Mesenchymal stem cell (in vitro differentiated cells and primary cell): ENCODE measurements around the gene SH3PXD2A.

ENCODE experiments used
- DNase-seq: peaks from one replicate; pipeline ENCODE4 v3.0.0-alpha.2; 2013
- H2AFZ ChIP-seq: one replicate; pipeline ENCODE4 v1.6.1; 2013; ENCODE audit warnings: low read depth, mild to moderate bottlenecking, control low read depth, inconsistent platforms, low read length, moderate library complexity
- H2AK5ac ChIP-seq: 2 replicates; pipeline ENCODE4 v1.6.1; 2013; ENCODE audit warnings: low read length, moderate library complexity, mild to moderate bottlenecking, inconsistent platforms; ENCODE audit not compliant: severe bottlenecking
- H2BK120ac ChIP-seq: one replicate; pipeline ENCODE4 v1.6.1; 2013; ENCODE audit warnings: low read depth, mild to moderate bottlenecking, inconsistent platforms, low read length, moderate library complexity
- H2BK12ac ChIP-seq, 2 experiments: one replicate each; pipeline ENCODE4 v1.6.1; 2013; ENCODE audit warnings: inconsistent platforms in 2 of 2, low read length in 2 of 2, mild to moderate bottlenecking in 2 of 2, moderate library complexity in 2 of 2, control low read depth in 1 of 2
- H2BK15ac ChIP-seq: one replicate; pipeline ENCODE4 v1.6.1; 2013; ENCODE audit warnings: mild to moderate bottlenecking, low read depth, inconsistent platforms; ENCODE audit not compliant: poor library complexity, severe bottlenecking
- H2BK5ac ChIP-seq: 2 replicates; pipeline ENCODE4 v1.6.1; 2013; ENCODE audit warnings: low read depth, mild to moderate bottlenecking, low read length, control low read depth, inconsistent platforms; ENCODE audit not compliant: poor library complexity, severe bottlenecking
- H3K14ac ChIP-seq, 2 experiments: one replicate each; pipeline ENCODE4 v1.6.1; 2013; ENCODE audit warnings: inconsistent platforms in 2 of 2, low read length in 2 of 2, control low read depth in 1 of 2, mild to moderate bottlenecking in 1 of 2, moderate library complexity in 1 of 2
- H3K18ac ChIP-seq, 2 experiments: one replicate each; pipeline ENCODE4 v1.6.1; 2013; ENCODE audit warnings: inconsistent platforms in 2 of 2, low read length in 2 of 2, control low read depth in 1 of 2, low read depth in 1 of 2, mild to moderate bottlenecking in 1 of 2
- H3K23ac ChIP-seq, 2 experiments: one replicate each; pipeline ENCODE4 v1.6.1; 2013; ENCODE audit warnings: inconsistent platforms in 2 of 2, low read length in 2 of 2, mild to moderate bottlenecking in 2 of 2, moderate library complexity in 2 of 2, control low read depth in 1 of 2
- H3K27ac ChIP-seq: 2 replicates; pipeline ENCODE4 v1.5.1; 2013; ENCODE audit warnings: mild to moderate bottlenecking, moderate library complexity, low read length, control low read depth, inconsistent platforms; ENCODE audit not compliant: poor library complexity, severe bottlenecking
- H3K27me3 ChIP-seq, 2 experiments: 2 replicates each; pipeline versions ENCODE4 v1.6.1 to v1.7.0; 2013; ENCODE audit warnings: low read length in 2 of 2, mild to moderate bottlenecking in 2 of 2, moderate library complexity in 2 of 2, control low read depth in 1 of 2, inconsistent platforms in 1 of 2; ENCODE audit not compliant: control insufficient read depth in 1 of 2, insufficient read depth in 1 of 2
- H3K36me3 ChIP-seq, 2 experiments: 2 replicates each; pipeline versions ENCODE4 v1.6.1 to v1.7.0; 2013; ENCODE audit warnings: low read length in 2 of 2, control low read depth in 1 of 2, inconsistent platforms in 1 of 2, low read depth in 1 of 2, mild to moderate bottlenecking in 1 of 2; ENCODE audit not compliant: insufficient read depth in 2 of 2, control insufficient read depth in 1 of 2
- H3K4ac ChIP-seq, 2 experiments: one replicate each; pipeline ENCODE4 v1.6.1; 2013; ENCODE audit warnings: inconsistent platforms in 2 of 2, low read length in 2 of 2, mild to moderate bottlenecking in 2 of 2, moderate library complexity in 2 of 2, control low read depth in 1 of 2, low read depth in 1 of 2
- H3K4me1 ChIP-seq: 2 replicates; pipeline ENCODE4 v1.6.1; 2013; ENCODE audit warnings: low read depth, low read length, control low read depth; ENCODE audit not compliant: control insufficient read depth, insufficient read depth
- H3K4me2 ChIP-seq: 2 replicates; pipeline ENCODE4 v1.6.1; 2013; ENCODE audit warnings: low read length, mild to moderate bottlenecking, inconsistent platforms; ENCODE audit not compliant: poor library complexity, severe bottlenecking
- H3K4me3 ChIP-seq, 2 experiments: 2 replicates each; pipeline versions ENCODE4 v1.5.1 to v1.7.0; 2013; ENCODE audit warnings: low read length in 2 of 2, mild to moderate bottlenecking in 2 of 2, control low read depth in 1 of 2, low read depth in 1 of 2; ENCODE audit not compliant: insufficient read depth in 1 of 2
- H3K79me1 ChIP-seq: replicated peaks from 2 replicates; pipeline ENCODE4 v1.6.1; 2013; ENCODE audit warnings: mild to moderate bottlenecking, control low read depth, low read length, inconsistent platforms; ENCODE audit not compliant: poor library complexity, severe bottlenecking
- H3K9ac ChIP-seq: 2 replicates; pipeline ENCODE4 v1.7.0; 2013; ENCODE audit warnings: mild to moderate bottlenecking, low read length, moderate library complexity
- H3K9me3 ChIP-seq: 2 replicates; pipeline ENCODE4 v1.7.0; 2013; ENCODE audit warnings: mild to moderate bottlenecking, low read length; ENCODE audit not compliant: control insufficient read depth
- H4K8ac ChIP-seq: one replicate; pipeline ENCODE4 v1.6.1; 2013; ENCODE audit warnings: inconsistent platforms, mild to moderate bottlenecking, low read length, moderate library complexity
- H4K91ac ChIP-seq: one replicate; pipeline ENCODE4 v1.6.1; 2013; ENCODE audit warnings: mild to moderate bottlenecking, low read length, inconsistent platforms
- WGBS: methylation state at CpG from one replicate; pipeline ENCODE4 v1.1.7; 2013; ENCODE audit warnings: mixed read lengths; 5-methylcytosine and 5-hydroxymethylcytosine counted together

Gene SH3PXD2A

GRCh38 chr10:103824281-103824680 lies 31.1 kb downstream of the SH3PXD2A start:
- Histone ChIP-seq H2BK15ac (no peak overlapping the region), H2AK5ac (no peak overlapping the region), H2BK120ac (no peak overlapping the region), H3K79me1 (peaks cover 2% of the 10 kb centered on the region), H2BK5ac (no peak overlapping the region), H3K4ac (no peak overlapping the region), H3K4me1 (peaks cover 10% of the 10 kb centered on the region), H3K18ac (no peak overlapping the region), H3K9ac (no peak overlapping the region), H4K8ac (no peak overlapping the region), H2BK12ac (no peak overlapping the region), H3K9me3 (no peaks in the 10 kb centered on the region), H3K4me2 (no peak overlapping the region), H2AFZ (no peak overlapping the region), H3K27ac (no peak overlapping the region), H3K36me3 (no peaks in the 10 kb centered on the region), H3K27me3 (peaks cover 0 to 38% of the 10 kb centered on the region in 2 experiments), H3K4me3 (no peak overlapping the region), H3K14ac (no peak overlapping the region), H3K23ac (no peak overlapping the region), H4K91ac (no peak overlapping the region)
- 75% methylated on average over 6 of the region's 6 CpGs for WGBS
- DNase-seq: no peak

DNA sequence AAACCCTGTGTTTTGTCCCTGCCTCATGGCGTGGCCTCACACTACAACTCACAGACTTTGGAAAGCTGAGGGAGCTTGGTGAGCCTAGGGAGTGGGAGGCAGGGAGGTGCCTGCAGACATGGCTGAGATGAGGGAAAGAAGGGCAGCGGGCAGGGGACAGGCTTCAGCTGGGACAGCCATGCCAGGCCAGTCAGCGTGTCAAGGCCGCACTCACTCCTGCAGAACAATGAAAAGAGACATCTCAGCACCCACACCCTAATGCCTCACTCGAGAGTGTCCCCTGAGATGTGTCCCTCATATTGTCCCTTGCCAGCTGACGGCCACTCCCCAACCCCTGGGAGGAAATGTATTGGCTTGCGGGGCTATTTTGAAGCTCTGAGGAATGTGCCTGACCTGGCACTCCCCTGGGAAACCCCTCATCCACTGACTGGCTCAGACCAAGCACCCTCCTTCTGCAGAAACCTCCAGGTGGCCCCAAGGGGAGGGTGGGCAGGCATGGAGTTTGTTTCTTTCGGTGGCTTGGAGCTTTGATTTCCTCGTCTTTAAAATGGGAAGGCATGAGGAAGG lies 31.6 kb downstream of the SH3PXD2A start:
- H3K9ac ChIP-seq: no peak overlapping the region
- H3K4ac ChIP-seq: no peak overlapping the region
- peak overlapping the region in 1 of 2 experiments; percentile 38 for H3K18ac ChIP-seq
- H3K9me3 ChIP-seq: no peaks in the 10 kb centered on the region
- no peak overlapping the region for H3K14ac ChIP-seq
- no peak overlapping the region for H2AK5ac ChIP-seq
- H2AFZ ChIP-seq: no peak overlapping the region
- H3K4me3 ChIP-seq: no peak overlapping the region
- H3K79me1 ChIP-seq: peaks cover 2% of the 10 kb centered on the region
- H4K8ac ChIP-seq: no peak overlapping the region
- H3K27me3 ChIP-seq: peaks cover 0 to 43% of the 10 kb centered on the region in 2 experiments
- no peak overlapping the region for H2BK120ac ChIP-seq
- H3K27ac ChIP-seq: no peak overlapping the region
- WGBS: 91% methylated on average over 7 of the region's 9 CpGs
- H3K23ac ChIP-seq: no peak overlapping the region
- H2BK5ac ChIP-seq: no peak overlapping the region
- H2BK15ac ChIP-seq: no peak overlapping the region
- no peak overlapping the region for H4K91ac ChIP-seq
- DNase-seq: no peak
- H3K4me1 ChIP-seq: peaks cover 10% of the 10 kb centered on the region
- H3K4me2 ChIP-seq: no peak overlapping the region
- no peaks in the 10 kb centered on the region for H3K36me3 ChIP-seq
- H2BK12ac ChIP-seq: peak overlapping the region; percentile 4 to 29

- H3K14ac ChIP-seq: no peak overlapping the region
- no peak overlapping the region for H2AK5ac ChIP-seq
- peaks cover 0 to 51% of the 10 kb centered on the region in 2 experiments for H3K27me3 ChIP-seq
- peaks cover 2% of the 10 kb centered on the region for H3K79me1 ChIP-seq
- no peak overlapping the region for H2BK12ac ChIP-seq
- H3K9me3 ChIP-seq: no peaks in the 10 kb centered on the region
- no CpG with 5 or more reads among the region's 3 CpGs for WGBS
- H3K27ac ChIP-seq: no peak overlapping the region
- no peak overlapping the region for H3K4me3 ChIP-seq
- H3K9ac ChIP-seq: no peak overlapping the region
- no peak overlapping the region for H2AFZ ChIP-seq
- peaks cover 7% of the 10 kb centered on the region for H3K4me1 ChIP-seq
- no peak overlapping the region for H2BK120ac ChIP-seq
- H3K23ac ChIP-seq: no peak overlapping the region
- no peak overlapping the region for H3K4ac ChIP-seq
- H3K4me2 ChIP-seq: no peak overlapping the region
- no peak overlapping the region for H3K18ac ChIP-seq
- no peak overlapping the region for H4K8ac ChIP-seq
- H3K36me3 ChIP-seq: no peaks in the 10 kb centered on the region
- H2BK15ac ChIP-seq: no peak overlapping the region
- DNase-seq: no peak
- H2BK5ac ChIP-seq: no peak overlapping the region
- no peak overlapping the region for H4K91ac ChIP-seq
Observed at GRCh38 chr10:103822800-103823199, 32.6 kb downstream of the SH3PXD2A start.

GRCh38 chr10:103822107-103822716 lies 33.2 kb downstream of the SH3PXD2A start:
- Histone ChIP-seq H3K9ac (no peak overlapping the region), H3K4me1 (peaks cover 7% of the 10 kb centered on the region), H3K4me2 (no peak overlapping the region), H4K8ac (no peak overlapping the region), H3K36me3 (no peaks in the 10 kb centered on the region), H2BK15ac (no peak overlapping the region), H4K91ac (no peak overlapping the region), H3K23ac (peak overlapping the region in 1 of 2 experiments; percentile 38), H2AFZ (no peak overlapping the region), H3K27me3 (peaks cover 0 to 51% of the 10 kb centered on the region in 2 experiments), H3K27ac (no peak overlapping the region), H3K4ac (no peak overlapping the region), H3K9me3 (no peaks in the 10 kb centered on the region), H2BK12ac (peak overlapping the region in 1 of 2 experiments; percentile 58), H3K4me3 (no peak overlapping the region), H3K79me1 (peaks cover 2% of the 10 kb centered on the region), H2BK120ac (no peak overlapping the region), H3K18ac (peak overlapping the region in 1 of 2 experiments; percentile 70), H3K14ac (peak overlapping the region in 1 of 2 experiments; percentile 89), H2BK5ac (no peak overlapping the region), H2AK5ac (no peak overlapping the region)
- no peak for DNase-seq
- WGBS: 62% methylated on average over 1 of the region's 5 CpGs
